Neural cell (in vitro differentiated cells): ENCODE results near the gene CKMT2. TPM values are rescaled to one million over a fixed set of nuclear protein-coding genes. Genes with fewer than 3 reads are reported as not detected.

Source experiments
- H2AFZ ChIP-seq: fragments of 200-600, 300-800 bp; sonication (generic), shearing (Covaris generic); 2 replicates; pipeline ENCODE4 v1.6.0; 2014; ENCODE audit warnings: low read depth, mild to moderate bottlenecking, antibody characterized with exemption, low read length, moderate library complexity
- H3F3A ChIP-seq: fragments of 200-600 bp; shearing (Covaris generic); 2 replicates; pipeline ENCODE4 v1.6.1; 2016; ENCODE audit warnings: mild to moderate bottlenecking, moderate library complexity, mixed read lengths, antibody characterized with exemption, low read length; ENCODE audit not compliant: insufficient read depth, poor library complexity, severe bottlenecking
- H3K27ac ChIP-seq: fragments of 200-600, 300-800 bp; sonication (generic), shearing (Covaris generic); 2 replicates; pipeline ENCODE4 v1.5.1; 2014; ENCODE audit warnings: mild to moderate bottlenecking, low read length, moderate library complexity
- H3K27me3 ChIP-seq: fragments of 300-800, 200-600 bp; sonication (generic), shearing (Covaris generic); 2 replicates; pipeline ENCODE4 v1.6.0; 2014; ENCODE audit warnings: mild to moderate bottlenecking, low read depth, low read length, moderate library complexity; ENCODE audit not compliant: insufficient read depth
- H3K36me3 ChIP-seq: fragments of 300-800, 200-600 bp; sonication (generic), shearing (Covaris generic); 2 replicates; pipeline ENCODE4 v1.5.1; 2014; ENCODE audit warnings: mild to moderate bottlenecking, antibody characterized with exemption, low read length, moderate library complexity; ENCODE audit not compliant: insufficient read depth
- H3K4me2 ChIP-seq: fragments of 300-800, 200-600 bp; sonication (generic), shearing (Covaris generic); 2 replicates; pipeline ENCODE4 v1.6.0; 2014; ENCODE audit warnings: mild to moderate bottlenecking, low read length
- H3K4me3 ChIP-seq: fragments of 300-800, 200-600 bp; sonication (generic), shearing (Covaris generic); 2 replicates; pipeline ENCODE4 v1.5.1; 2014; ENCODE audit warnings: mild to moderate bottlenecking, low read length, moderate library complexity
- H3K79me2 ChIP-seq: fragments of 200-600 bp; shearing (Covaris generic); replicated peaks from 2 replicates; pipeline ENCODE4 v1.6.0; 2014; ENCODE audit warnings: mild to moderate bottlenecking, low read length, moderate library complexity; ENCODE audit not compliant: insufficient read depth
- H3K9ac ChIP-seq: fragments of 300-800, 200-600 bp; sonication (generic), shearing (Covaris generic); 2 replicates; pipeline ENCODE4 v1.6.1; 2016; ENCODE audit warnings: mild to moderate bottlenecking, low read length, mixed read lengths
- H3K9me2 ChIP-seq: fragments of 200-600 bp; shearing (Covaris generic); 2 replicates; pipeline ENCODE4 v1.6.1; 2016; ENCODE audit warnings: mild to moderate bottlenecking, low read length, mixed read lengths; ENCODE audit not compliant: insufficient read depth
- H3K9me3 ChIP-seq: fragments of 200-600, 300-800 bp; sonication (generic), shearing (Covaris generic); 2 replicates; pipeline ENCODE4 v1.6.1; 2016; ENCODE audit warnings: mild to moderate bottlenecking, mixed run types, low read length, moderate library complexity, mixed read lengths
- H4K20me1 ChIP-seq: fragments of 200-600 bp; shearing (Covaris generic); 2 replicates; pipeline ENCODE4 v1.6.1; 2016; ENCODE audit warnings: mild to moderate bottlenecking, mixed run types; ENCODE audit not compliant: insufficient read depth
- EP300 ChIP-seq: fragments of 450-650 bp; conservative IDR thresholded peaks from 2 replicates; pipeline ENCODE4 v1.6.1; 2014; ENCODE audit warnings: antibody characterized with exemption, mild to moderate bottlenecking, moderate library complexity; ENCODE audit not compliant: poor library complexity, severe bottlenecking
- EZH2 ChIP-seq: fragments of 200-600, 300-800 bp; shearing (Covaris generic), sonication (generic); IDR thresholded peaks from 2 replicates; pipeline ENCODE4 v1.6.1; 2014; ENCODE audit warnings: antibody characterized with exemption, low read length, borderline replicate concordance, mild to moderate bottlenecking; ENCODE audit not compliant: insufficient read depth, poor library complexity, severe bottlenecking
- MXI1 ChIP-seq: fragments of 450-650 bp; conservative IDR thresholded peaks from 2 replicates; pipeline ENCODE4 v1.6.1; 2014; ENCODE audit warnings: antibody characterized with exemption, mild to moderate bottlenecking; ENCODE audit not compliant: poor library complexity, severe bottlenecking
- POLR2AphosphoS5 ChIP-seq: IDR thresholded peaks from 2 replicates; pipeline ENCODE4 v1.6.1; 2012
- RAD21 ChIP-seq: fragments of 450-650 bp; conservative IDR thresholded peaks from 2 replicates; pipeline ENCODE4 v1.6.1; 2014; ENCODE audit warnings: antibody characterized with exemption, mild to moderate bottlenecking, moderate library complexity
- REST ChIP-seq: IDR thresholded peaks from 2 replicates; pipeline ENCODE4 v1.6.1; 2012; ENCODE audit warnings: borderline replicate concordance
- SMC3 ChIP-seq: fragments of 450-650 bp; conservative IDR thresholded peaks from 2 replicates; pipeline ENCODE4 v1.6.1; 2014; ENCODE audit warnings: antibody characterized with exemption, mild to moderate bottlenecking, moderate library complexity; ENCODE audit not compliant: poor library complexity
- TAF1 ChIP-seq: IDR thresholded peaks from 2 replicates; pipeline ENCODE4 v1.6.1; 2012; ENCODE audit warnings: low read depth
- polyA plus RNA-seq: library from polyadenylated mRNA; depleted of rRNA; stranded (reverse); fragments of >200 nt; gene quantifications from 2 replicates; pipeline ENCODE4 v1.2.3, GENCODE V29; 2014
- TF ChIP-seq, protein P1 (sequence below): fragments of 450-650 bp; IDR thresholded peaks from 2 replicates; pipeline ENCODE4 v1.5.1; 2014; ENCODE audit warnings: antibody characterized with exemption, mild to moderate bottlenecking, moderate library complexity; ENCODE audit not compliant: poor library complexity, severe bottlenecking

Gene CKMT2
- polyA plus RNA-seq, 1 donor from 2014 or later, result not detected

DNA sequence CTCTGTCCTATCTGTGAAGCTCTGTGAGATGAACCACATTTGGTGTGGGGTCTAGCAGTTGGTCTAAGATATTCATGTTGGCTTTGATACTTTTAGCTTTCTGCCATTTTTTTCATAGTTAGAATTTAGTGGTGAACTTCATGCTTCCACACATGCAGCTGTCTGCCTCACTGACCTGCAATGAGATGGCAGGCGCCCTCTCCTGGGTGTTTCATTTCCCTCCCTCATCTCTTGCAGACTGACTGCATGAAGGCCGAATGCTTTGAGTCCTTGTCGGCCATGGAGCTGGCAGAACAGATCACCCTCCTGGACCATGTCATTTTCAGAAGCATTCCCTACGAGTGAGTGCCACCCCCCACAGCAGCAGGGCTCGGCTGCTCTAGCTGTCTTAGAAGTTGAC is 26.1 kb upstream of the CKMT2 start:
- Histone ChIP-seq H3F3A (no peaks in the 10 kb centered on the region), H3K27ac (no peak overlapping the region), H4K20me1 (no peaks in the 10 kb centered on the region), H3K9me2 (no peaks in the 10 kb centered on the region), H3K36me3 (no peaks in the 10 kb centered on the region), H3K27me3 (no peaks in the 10 kb centered on the region), H3K4me2 (no peak overlapping the region), H3K4me3 (no peak overlapping the region), H2AFZ (no peak overlapping the region), H3K9me3 (no peaks in the 10 kb centered on the region), H3K9ac (no peak overlapping the region), H3K79me2 (no peaks in the 10 kb centered on the region)
- TF ChIP-seq REST (no peak), MXI1 (no peak), POLR2AphosphoS5 (no peak), EP300 (no peak), SMC3 (no peak), RAD21 (no peak), TAF1 (no peak), EZH2 (no peak)
- TF ChIP-seq, protein P1, sequence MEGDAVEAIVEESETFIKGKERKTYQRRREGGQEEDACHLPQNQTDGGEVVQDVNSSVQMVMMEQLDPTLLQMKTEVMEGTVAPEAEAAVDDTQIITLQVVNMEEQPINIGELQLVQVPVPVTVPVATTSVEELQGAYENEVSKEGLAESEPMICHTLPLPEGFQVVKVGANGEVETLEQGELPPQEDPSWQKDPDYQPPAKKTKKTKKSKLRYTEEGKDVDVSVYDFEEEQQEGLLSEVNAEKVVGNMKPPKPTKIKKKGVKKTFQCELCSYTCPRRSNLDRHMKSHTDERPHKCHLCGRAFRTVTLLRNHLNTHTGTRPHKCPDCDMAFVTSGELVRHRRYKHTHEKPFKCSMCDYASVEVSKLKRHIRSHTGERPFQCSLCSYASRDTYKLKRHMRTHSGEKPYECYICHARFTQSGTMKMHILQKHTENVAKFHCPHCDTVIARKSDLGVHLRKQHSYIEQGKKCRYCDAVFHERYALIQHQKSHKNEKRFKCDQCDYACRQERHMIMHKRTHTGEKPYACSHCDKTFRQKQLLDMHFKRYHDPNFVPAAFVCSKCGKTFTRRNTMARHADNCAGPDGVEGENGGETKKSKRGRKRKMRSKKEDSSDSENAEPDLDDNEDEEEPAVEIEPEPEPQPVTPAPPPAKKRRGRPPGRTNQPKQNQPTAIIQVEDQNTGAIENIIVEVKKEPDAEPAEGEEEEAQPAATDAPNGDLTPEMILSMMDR, result no peak

DNA sequence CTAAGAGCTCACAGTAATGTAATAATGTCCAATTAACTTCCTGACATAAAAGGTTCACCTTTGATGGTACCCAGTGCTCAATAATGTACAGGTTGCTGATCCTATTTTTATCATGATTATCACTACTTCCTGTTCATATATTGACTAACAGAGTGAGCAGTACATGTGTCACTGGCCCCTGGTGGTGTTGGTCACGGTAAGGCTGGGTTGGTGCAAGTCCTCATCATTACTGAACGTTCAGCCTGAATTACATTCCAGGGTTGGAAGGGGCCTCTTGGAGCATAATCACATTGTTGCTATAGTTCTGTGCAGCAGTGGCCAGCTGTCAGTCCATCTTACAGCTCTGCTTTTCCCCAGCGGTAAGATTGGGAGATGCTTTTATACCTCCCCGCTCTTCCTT is 24.2 kb upstream of the CKMT2 start:
- H4K20me1 ChIP-seq, result no peaks in the 10 kb centered on the region
- TF ChIP-seq REST, result no peak
- TF ChIP-seq MXI1, result no peak
- TF ChIP-seq EZH2, result no peak
- no peak for TF ChIP-seq EP300
- no peak for TF ChIP-seq SMC3
- TF ChIP-seq TAF1, result no peak
- no peaks in the 10 kb centered on the region for H3K9me2 ChIP-seq
- no peak overlapping the region for H3K9ac ChIP-seq
- no peaks in the 10 kb centered on the region for H3K9me3 ChIP-seq
- H3K27me3 ChIP-seq, result no peaks in the 10 kb centered on the region
- H3K27ac ChIP-seq, result no peak overlapping the region
- no peaks in the 10 kb centered on the region for H3K79me2 ChIP-seq
- no peak overlapping the region for H2AFZ ChIP-seq
- H3K36me3 ChIP-seq, result no peaks in the 10 kb centered on the region
- H3K4me3 ChIP-seq, result no peak overlapping the region
- H3F3A ChIP-seq, result no peaks in the 10 kb centered on the region
- H3K4me2 ChIP-seq, result no peak overlapping the region
